HepG2 (cell line): ENCODE measurements around the gene PTPRCAP. TPM values are rescaled to one million over a fixed set of nuclear protein-coding genes. Genes with fewer than 3 reads are reported as not detected.

Experiments used
- AHR ChIP-seq: IDR thresholded peaks from 2 replicates; pipeline ENCODE4 v1.6.1; 2018; ENCODE audit warnings: missing genetic modification reagents, missing compliant biosample characterization
- CENPBD1 ChIP-seq: sonication (generic); formaldehyde crosslinking; IDR thresholded peaks from 2 replicates; pipeline ENCODE4 v1.8.0; 2022; ENCODE audit warnings: missing genetic modification reagents, low read depth, mild to moderate bottlenecking, borderline replicate concordance
- DMTF1 ChIP-seq: sonication (generic); formaldehyde crosslinking; IDR thresholded peaks from 2 replicates; pipeline ENCODE4 v1.4.0; 2020; ENCODE audit warnings: mild to moderate bottlenecking, missing genetic modification reagents
- GATA4 ChIP-seq: sonication (generic); IDR thresholded peaks from 2 replicates; pipeline ENCODE4 v1.6.1; 2016; ENCODE audit warnings: antibody characterized with exemption, low read depth, borderline replicate concordance
- GATAD1 ChIP-seq: IDR thresholded peaks from 2 replicates; pipeline ENCODE4 v1.6.1; 2016; ENCODE audit warnings: missing genetic modification reagents, missing compliant biosample characterization
- GLMP ChIP-seq: sonication (generic); formaldehyde crosslinking; IDR thresholded peaks from 2 replicates; pipeline ENCODE4 v1.9.0; 2021; ENCODE audit warnings: missing genetic modification reagents, mild to moderate bottlenecking, borderline replicate concordance
- HCFC1 ChIP-seq: fragments of 150-350 bp; IDR thresholded peaks from 2 replicates; pipeline ENCODE4 v1.6.1; 2014; ENCODE audit warnings: low read depth, low read length
- HNF4A ChIP-seq: sonication (generic); formaldehyde crosslinking; IDR thresholded peaks from 2 replicates; pipeline ENCODE4 v1.4.0; 2020; ENCODE audit warnings: missing genetic modification reagents
- HNRNPL ChIP-seq: fragments of 200-400 bp; formaldehyde crosslinking; IDR thresholded peaks from 2 replicates; pipeline ENCODE4 v1.6.1; 2017; ENCODE audit warnings: mild to moderate bottlenecking, low read depth, low read length
- MLX ChIP-seq: IDR thresholded peaks from 2 replicates; pipeline ENCODE4 v1.6.1; 2016
- MYC ChIP-seq: sonication (generic); formaldehyde crosslinking; IDR thresholded peaks from 2 replicates; pipeline ENCODE4 v1.9.0; 2021; ENCODE audit warnings: missing genetic modification reagents, borderline replicate concordance
- NR2C2 ChIP-seq: sonication (generic); formaldehyde crosslinking; IDR thresholded peaks from 2 replicates; pipeline ENCODE4 v1.4.0; 2020; ENCODE audit warnings: missing genetic modification reagents, mild to moderate bottlenecking, moderate library complexity, borderline replicate concordance
- NRL ChIP-seq: sonication (generic); formaldehyde crosslinking; IDR thresholded peaks from 2 replicates; pipeline ENCODE4 v1.5.0; 2020; ENCODE audit warnings: missing genetic modification reagents, mild to moderate bottlenecking, moderate library complexity, borderline replicate concordance
- PRDM4 ChIP-seq: sonication (generic); formaldehyde crosslinking; IDR thresholded peaks from 2 replicates; pipeline ENCODE4 v1.9.0; 2021; ENCODE audit warnings: missing genetic modification reagents, borderline replicate concordance
- SRF ChIP-seq: IDR thresholded peaks from 2 replicates; pipeline ENCODE4 v1.6.1; 2011; ENCODE audit warnings: mild to moderate bottlenecking, low read depth, low read length, moderate library complexity
- SRSF1 ChIP-seq: fragments of 200-400 bp; formaldehyde crosslinking; optimal IDR thresholded peaks from 2 replicates; pipeline ENCODE3; 2017; ENCODE audit warnings: mild to moderate bottlenecking, low read depth, low read length, moderate library complexity
- TAF15 ChIP-seq: fragments of 200-400 bp; formaldehyde crosslinking; IDR thresholded peaks from one replicate; pipeline ENCODE4 v1.6.1; 2018; ENCODE audit warnings: mild to moderate bottlenecking, low read depth, low read length; ENCODE audit not compliant: poor library complexity, severe bottlenecking
- ZBTB3 ChIP-seq: sonication (generic); formaldehyde crosslinking; IDR thresholded peaks from 2 replicates; pipeline ENCODE4 v1.4.0; 2020; ENCODE audit warnings: low read depth, mild to moderate bottlenecking, moderate library complexity, missing genetic modification reagents, borderline replicate concordance
- ZFP82 ChIP-seq: sonication (generic); formaldehyde crosslinking; IDR thresholded peaks from 2 replicates; pipeline ENCODE4 v1.5.1; 2020; ENCODE audit warnings: mild to moderate bottlenecking, missing genetic modification reagents, borderline replicate concordance
- ZNF740 ChIP-seq: sonication (generic); formaldehyde crosslinking; IDR thresholded peaks from 2 replicates; pipeline ENCODE4 v1.4.0; 2020; ENCODE audit warnings: missing genetic modification reagents
- polyA plus RNA-seq, 8 experiments: library from polyadenylated mRNA; depleted of rRNA in 3 of 8; stranded (reverse) in 7 of 8; unstranded in 1 of 8; fragments of >200 nt; fragmentation: Illumina TruSeq in 4 of 8; extraction: Trizol in 4 of 8; gene quantifications; 2 replicates each; pipeline versions ENCODE4 v1.2.1 to v1.2.3, GENCODE V29; 2011 to 2016; ENCODE audit warnings: low read depth in 4 of 8, missing spikeins in 1 of 8, mixed read lengths in 1 of 8; ENCODE audit not compliant: insufficient read depth in 1 of 8
- total RNA-seq, 5 experiments: library from RNA; depleted of rRNA; stranded (reverse); fragments of >200 nt; fragmentation: Illumina TruSeq; extraction: Trizol; gene quantifications; 2 replicates each; pipeline ENCODE4 v1.2.3, GENCODE V29; 2016; ENCODE audit warnings: low read depth in 1 of 5

The PTPRCAP gene
- total and polyA plus RNA-seq, 2 of the 13 experiments (the other 11 are each of a cell fraction or from before 2014, with no cell fraction given), result 0.60 to 0.70 TPM

GRCh38 chr11:67428052-67429001, 9.2 kb downstream of the PTPRCAP start, which contains the start of gene RPS6KB2 (continued):
- no peak for TF ChIP-seq TAF15
- TF ChIP-seq ZBTB3 (CRISPR knock-in tag), result no peak
- TF ChIP-seq AHR (CRISPR knock-in tag), result no peak
- TF ChIP-seq PRDM4 (CRISPR knock-in tag), result no peak
- 0 out of 2 replicates have a peak, but pooled peaks have one; percentile 17 for TF ChIP-seq HNRNPL
- TF ChIP-seq CENPBD1 (CRISPR knock-in tag), result no peak
- TF ChIP-seq MYC (CRISPR knock-in tag), result peak; percentile 74; the same call in 1 of the 2 replicates
- TF ChIP-seq DMTF1 (CRISPR knock-in tag), result 0 out of 2 replicates have a peak, but pooled peaks have one; percentile 21
- TF ChIP-seq ZNF740 (CRISPR knock-in tag), result peak; percentile 96
- peak; percentile 98 for TF ChIP-seq GATAD1
- TF ChIP-seq NR2C2 (CRISPR knock-in tag), result peak; percentile 80; the same call in 1 of the 2 replicates
- peak; percentile 34; the same call in 1 of the 2 replicates for TF ChIP-seq HNF4A (CRISPR knock-in tag)
- TF ChIP-seq NRL, result peak; percentile 11; the same call in 1 of the 2 replicates
- TF ChIP-seq GLMP, result no peak
- peak; percentile 58; the same call in 1 of the 2 replicates for TF ChIP-seq MLX (CRISPR knock-in tag)
- TF ChIP-seq SRF, result peak; percentile 85
- TF ChIP-seq HCFC1, result peak; percentile 94
- peak; percentile 66 for TF ChIP-seq SRSF1
- 0 out of 2 replicates have a peak, but pooled peaks have one; percentile 40 for TF ChIP-seq GATA4
- TF ChIP-seq ZFP82 (CRISPR knock-in tag), result peak; percentile 17; the same call in 1 of the 2 replicates
